Stimulated activated CD4-positive, alpha-beta T cell treated with anti-CD3 and anti-CD28 coated beads, Interleukin-15, amount 100 ng/mL, for 48 hours (primary cell): Measurements from ENCODE around the gene AHSP.
"Not testable (repeated sequence)": the region's sequence is repeated elsewhere in the genome, so short reads cannot be mapped to it uniquely, and the experiment has no call there.

ENCODE experiments used
- DNase-seq, 2 donors: peaks; one replicate each; pipeline ENCODE4 v3.0.0-alpha.2; 2020; ENCODE audit warnings: low read depth in 2 of 2

The AHSP gene

GRCh38 chr16:31531096-31531495 is 3.4 kb downstream of the AHSP start:
- DNase-seq = no peak

- DNase-seq = no peak
These were observed 4.4 kb downstream of the AHSP start for GRCh38 chr16:31532120-31532519.

DNA sequence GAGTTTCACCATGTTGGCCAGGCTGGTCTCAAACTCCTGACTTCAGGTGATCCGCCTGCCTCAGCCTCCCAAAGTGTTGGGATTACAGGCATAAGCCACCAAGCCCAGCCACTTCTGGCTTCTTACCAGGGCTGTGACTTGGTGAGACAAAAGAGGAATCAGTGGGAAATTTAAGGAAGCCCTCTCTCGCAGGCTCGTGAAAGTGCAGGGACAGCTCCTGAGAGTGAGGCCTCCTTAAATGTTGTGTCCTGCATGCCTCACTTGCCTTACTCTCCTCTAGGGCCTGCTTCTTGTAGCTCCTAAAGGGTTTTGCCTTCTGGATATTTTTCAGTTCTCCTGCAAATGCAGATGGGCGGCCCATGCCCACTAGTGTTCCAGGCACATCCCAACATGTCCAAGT is 5.2 kb downstream of the AHSP start:
- DNase-seq = no peak

DNA sequence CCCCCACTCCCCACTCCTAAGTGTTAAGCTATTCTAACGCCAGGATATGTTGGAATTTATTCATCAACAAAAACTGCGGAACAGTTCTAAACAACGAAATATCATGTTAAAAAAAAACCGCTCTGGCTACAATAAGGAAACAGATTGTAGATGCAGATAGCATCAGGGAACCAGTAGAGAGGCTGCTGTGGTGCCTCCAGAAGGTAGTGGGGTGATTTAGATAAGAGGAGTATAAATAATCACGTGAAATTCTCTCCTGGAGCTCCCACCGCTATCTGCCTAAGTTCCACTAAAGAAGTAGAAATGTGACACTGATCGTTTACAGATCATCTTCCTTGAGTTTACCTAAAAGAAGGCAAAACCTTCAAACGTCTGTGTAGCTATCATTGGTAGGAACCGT is 8.0 kb downstream of the AHSP start:
- DNase-seq = no peak

DNA sequence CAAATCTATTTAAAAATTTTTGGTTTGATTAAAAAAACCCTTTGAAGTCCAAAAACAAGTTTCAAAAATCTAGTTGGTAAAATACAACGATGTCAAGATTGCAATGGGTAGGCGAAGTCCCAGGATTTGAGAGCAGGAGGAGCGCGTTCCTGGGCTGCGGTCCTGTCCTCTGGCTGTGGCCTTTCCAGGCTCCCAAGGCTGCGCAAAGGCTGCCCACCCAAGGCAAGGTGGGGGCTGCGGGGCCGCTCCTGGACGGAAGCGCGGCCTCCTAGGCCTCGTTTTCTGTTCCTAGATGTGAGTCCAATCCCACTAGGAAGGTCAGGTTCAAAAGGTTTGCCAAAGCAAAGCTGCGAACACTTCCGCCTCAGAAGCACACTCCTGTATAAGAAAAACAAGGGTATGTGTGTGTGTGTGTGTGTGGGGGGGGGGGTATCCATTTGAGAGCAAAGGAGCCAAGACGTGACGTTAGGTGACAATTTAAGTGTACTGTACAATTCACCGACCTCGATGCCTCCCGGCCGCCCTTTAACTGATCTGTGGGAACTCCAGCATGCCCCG is 9.2 kb downstream of the AHSP start:
- no peak for DNase-seq

- DNase-seq = no peak
These were observed 9.9 kb downstream of the AHSP start for GRCh38 chr16:31537362-31538242.

- DNase-seq = not testable (repeated sequence)
These were observed 10.5 kb downstream of the AHSP start for GRCh38 chr16:31538243-31538598.

DNA sequence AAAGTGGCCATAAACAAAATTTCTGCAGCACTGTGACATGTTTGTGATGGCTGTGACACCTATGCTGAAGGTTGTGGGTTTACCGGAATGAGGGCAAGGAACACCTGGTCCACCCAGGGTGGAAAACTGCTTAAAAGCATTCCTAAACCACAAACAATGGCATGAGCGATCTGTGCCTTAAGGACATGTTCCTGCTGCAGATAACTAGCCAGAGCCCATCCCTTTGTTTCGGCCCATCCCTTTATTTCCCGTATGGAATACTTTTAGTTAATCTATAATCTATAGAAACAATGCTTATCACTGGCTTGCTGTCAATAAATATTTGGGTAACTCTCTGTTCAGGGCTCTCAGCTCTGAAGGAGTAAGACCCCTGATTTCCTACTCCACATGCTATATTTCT is 12.1 kb downstream of the AHSP start:
- not testable (repeated sequence) for DNase-seq

DNA sequence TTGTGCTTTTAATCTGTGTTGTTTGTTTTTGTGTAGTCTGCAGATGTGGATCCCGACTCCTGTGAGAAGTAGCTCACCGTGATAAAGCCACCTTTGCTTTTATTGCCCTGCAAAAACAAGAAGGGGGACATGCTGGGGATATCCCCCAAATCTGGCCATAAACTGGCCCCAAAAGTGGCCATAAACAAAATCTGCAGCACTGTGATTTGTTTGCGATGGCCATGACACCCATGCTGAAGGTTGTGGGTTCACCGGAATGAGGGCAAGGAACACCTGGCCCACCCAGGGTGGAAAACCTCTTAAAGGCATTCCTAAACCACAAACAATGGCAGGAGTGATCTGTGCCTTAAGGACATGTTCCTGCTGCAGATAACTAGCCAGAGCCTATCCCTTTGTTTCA is 15.1 kb downstream of the AHSP start:
- no peak for DNase-seq

DNA sequence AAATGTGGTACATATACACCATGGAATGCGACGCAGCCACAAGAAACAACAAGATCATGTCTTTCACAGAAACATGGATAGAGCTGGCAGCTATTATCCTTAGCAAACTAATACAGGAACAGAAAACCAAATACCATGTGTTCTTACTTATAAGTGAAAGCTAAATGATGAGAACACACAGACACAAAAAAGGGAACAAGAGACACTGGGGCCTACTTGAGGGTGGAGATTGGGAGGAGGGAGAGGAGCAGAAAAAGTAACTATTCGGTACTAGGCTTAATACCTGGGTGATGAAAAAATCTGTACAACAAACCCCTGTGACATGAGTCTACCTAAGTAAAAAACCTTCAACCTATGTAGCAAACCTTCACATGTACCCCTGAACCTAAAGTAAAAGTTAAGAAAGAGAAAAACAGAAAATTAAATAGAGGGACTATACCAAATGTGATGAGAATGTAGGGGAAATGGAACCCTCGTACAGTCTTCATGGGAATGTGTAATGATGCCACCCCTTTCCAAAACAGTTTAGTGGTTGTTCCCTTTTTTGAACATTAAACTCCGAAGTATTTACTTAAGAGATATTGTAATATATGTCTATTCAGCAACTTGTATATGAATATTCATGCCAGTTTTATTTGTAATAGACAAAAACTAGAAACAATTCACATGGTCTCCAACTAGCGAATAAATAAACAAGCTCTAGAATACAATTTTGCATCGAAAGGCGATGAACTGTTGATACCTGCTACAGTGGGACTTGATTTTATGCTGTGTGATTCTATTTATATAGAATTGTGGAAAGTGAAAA is 33.9 kb downstream of the AHSP start:
- no peak for DNase-seq

DNA sequence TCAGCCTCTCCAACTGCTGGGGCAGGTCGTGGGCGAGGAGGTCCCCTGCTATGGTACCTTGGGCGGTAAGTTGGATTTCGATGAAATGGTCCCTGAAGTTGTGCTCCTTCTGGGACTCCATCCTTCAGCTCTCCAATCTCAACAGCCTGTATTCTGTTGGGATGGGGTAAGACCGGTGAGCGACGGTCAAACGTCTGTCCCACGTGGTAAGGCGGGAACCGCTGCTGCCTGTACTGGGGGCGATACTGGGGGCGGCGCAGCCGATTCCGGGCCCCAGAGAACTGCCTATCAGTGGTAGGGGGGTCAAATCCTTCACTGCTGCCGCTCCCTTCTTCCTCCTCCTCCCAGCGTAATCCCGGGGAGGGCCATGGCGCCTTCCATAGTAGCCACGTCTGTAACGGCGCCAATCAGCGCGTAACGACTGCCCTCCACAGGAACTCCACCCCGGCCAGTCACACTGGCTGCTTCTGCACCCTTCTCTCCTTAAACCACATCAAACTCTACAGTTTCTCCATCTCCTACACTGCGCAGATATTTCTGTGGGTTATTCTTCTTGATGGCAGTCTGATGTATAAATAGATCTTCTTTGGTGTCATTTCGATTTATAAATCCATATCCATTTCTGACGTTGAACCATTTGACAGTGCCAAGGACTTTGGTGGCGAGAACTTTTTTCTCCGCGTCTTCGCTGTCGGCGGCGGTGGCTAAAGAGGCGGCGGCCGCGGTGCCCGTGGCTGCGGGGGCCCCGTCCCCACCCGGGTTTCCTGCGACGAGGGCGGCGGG is 41.1 kb downstream of the AHSP start:
- no peak for DNase-seq

DNA sequence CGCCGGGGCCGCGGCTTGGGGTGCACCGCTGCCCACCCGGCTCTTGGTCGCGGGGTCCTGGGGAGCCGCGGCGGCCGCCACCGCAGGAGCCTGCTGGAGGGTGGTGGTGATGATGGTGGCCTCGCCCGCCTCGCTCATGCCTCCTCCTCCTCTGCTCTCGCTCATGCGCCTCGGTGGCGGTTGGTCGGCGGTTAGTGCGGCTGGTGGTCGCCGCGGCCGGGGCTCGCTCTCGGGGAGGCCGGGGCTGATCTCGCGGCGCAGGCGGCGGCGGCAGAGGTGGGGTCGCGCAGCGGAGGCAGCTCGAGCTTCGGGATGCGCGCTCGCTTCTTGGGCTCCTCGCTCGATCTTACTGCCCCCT is 41.6 kb downstream of the AHSP start:
- DNase-seq = no peak

- no peak for DNase-seq
These were observed 45.1 kb downstream of the AHSP start for GRCh38 chr16:31572821-31573220.

- DNase-seq = not testable (repeated sequence)
These were observed 46.5 kb downstream of the AHSP start for GRCh38 chr16:31574159-31574558.

- no peak for DNase-seq
These were observed 49.7 kb downstream of the AHSP start for GRCh38 chr16:31577411-31577810.
